Measurements from ENCODE around the gene KCNA2. TPM values are rescaled to one million over a fixed set of nuclear protein-coding genes. Genes with fewer than 3 reads are reported as not detected.

The KCNA2 gene
- polyA plus RNA-seq, 3 donors from 2014 or later: not detected

Other genes starting within 250 kb of the KCNA2 start
- under 1 TPM in 1 of 3 donors, not detected in 2; 0.80 TPM for gene SLC16A4, start 215.3 kb downstream of the KCNA2 start, polyA plus RNA-seq
- 100 to 1,000 TPM; 254 to 387 (median 277) TPM for gene LAMTOR5, start 198.7 kb downstream of the KCNA2 start, polyA plus RNA-seq
- gene PROK1, start 155.2 kb downstream of the KCNA2 start, polyA plus RNA-seq: not detected
- not detected for gene KCNA10, start 87.2 kb downstream of the KCNA2 start, polyA plus RNA-seq
- gene KCNA3, start 68.6 kb upstream of the KCNA2 start, polyA plus RNA-seq: 10 to 100 TPM; 11.7 to 15.3 (median 12.4) TPM